ENCODE data around the gene ARHGAP28.

GRCh38 chr18:6759579-6759978 is 30.1 kb downstream of the ARHGAP28 start:
- no peak for TF ChIP-seq REST (IDR thresholded peaks at IDR 0.05; ENCODE audit: low read depth, low read length)
- no peak for TF ChIP-seq CTCF (IDR thresholded peaks at IDR 0.05)
- no peak for TF ChIP-seq NFIC (IDR thresholded peaks at IDR 0.05; ENCODE audit: borderline replicate concordance)
- TF ChIP-seq USF2 (IDR thresholded peaks at IDR 0.05; ENCODE audit: borderline replicate concordance, low read depth, low read length) = no peak
- no peak for TF ChIP-seq ZBTB33 (IDR thresholded peaks at IDR 0.05; ENCODE audit: borderline replicate concordance, low read depth)
- TF ChIP-seq CHD2 (IDR thresholded peaks at IDR 0.05; ENCODE audit: low read length, partially characterized antibody) = no peak
- TF ChIP-seq YY1 (IDR thresholded peaks at IDR 0.05; ENCODE audit: low read depth) = no peak
- TF ChIP-seq EP300 (IDR thresholded peaks at IDR 0.05; ENCODE audit: borderline replicate concordance in 1 of 2, low read depth in 1 of 2, low read length in 1 of 2) = no peak
- TF ChIP-seq POLR2AphosphoS5 (IDR thresholded peaks at IDR 0.05; ENCODE audit: low read depth, low read length) = no peak
